Measurements from ENCODE around the gene ZNF451. TPM values are rescaled to one million over a fixed set of nuclear protein-coding genes. Genes with fewer than 3 reads are reported as not detected.
A peak's percentile ranks its signal among the peaks of the same experiment; 100 is the strongest.

The ZNF451 gene
- total RNA-seq, 1 experiment from 2014 or later = 34.5 TPM

GRCh38 chr6:57075092-57075491, 14.9 kb upstream of the ZNF451 start:
- Histone ChIP-seq H4K20me1 (ENCODE audit: low read length) (no peaks in the 10 kb centered on the region), H2AFZ (ENCODE audit: low read length) (no peak overlapping the region), H3K9me2 (replicated peaks; ENCODE audit: low read length) (no peaks in the 10 kb centered on the region), H3K27ac (ENCODE audit: low read length) (no peak overlapping the region), H3K9ac (ENCODE audit: low read length) (no peak overlapping the region), H3K4me2 (ENCODE audit: low read length) (no peak overlapping the region), H3K79me2 (ENCODE audit: low read length) (no peaks in the 10 kb centered on the region), H3F3A (ENCODE audit: low read length, unreplicated experiment) (no peaks in the 10 kb centered on the region), H3K36me3 (ENCODE audit: low read depth, low read length) (no peaks in the 10 kb centered on the region), H3K4me1 (ENCODE audit: insufficient read depth, low read length) (no peaks in the 10 kb centered on the region), H3K27me3 (ENCODE audit: low read length) (no peaks in the 10 kb centered on the region), H3K9me3 (ENCODE audit: low read length) (no peaks in the 10 kb centered on the region), H3K4me3 (ENCODE audit: low read length) (no peak overlapping the region)
- TF ChIP-seq CTCF (conservative IDR thresholded peaks at IDR 0.05; ENCODE audit: low read depth, low read length) (peak; percentile 24; the same call in 1 of the 2 replicates), EZH2 (IDR thresholded peaks at IDR 0.05; ENCODE audit: low read length, unreplicated experiment) (no peak)
- CTCF ChIA-PET = no interaction called here
- POLR2A ChIA-PET (ENCODE audit: unreplicated experiment) = no interaction called here
- no peak for ATAC-seq
- no TSS peak for BruUV-seq (replicated peaks)
- intact Hi-C loops (cut with micrococcal nuclease) = no loop called here
- DNase-seq = peak; percentile 22

GRCh38 chr6:57078531-57079207, 11.3 kb upstream of the ZNF451 start:
- Histone ChIP-seq H3K9me2 (replicated peaks; ENCODE audit: low read length) (no peaks in the 10 kb centered on the region), H3K36me3 (ENCODE audit: low read depth, low read length) (no peaks in the 10 kb centered on the region), H2AFZ (ENCODE audit: low read length) (no peak overlapping the region), H3K4me2 (ENCODE audit: low read length) (no peak overlapping the region), H3K9ac (ENCODE audit: low read length) (no peak overlapping the region), H3F3A (ENCODE audit: low read length, unreplicated experiment) (no peaks in the 10 kb centered on the region), H4K20me1 (ENCODE audit: low read length) (no peaks in the 10 kb centered on the region), H3K9me3 (ENCODE audit: low read length) (no peaks in the 10 kb centered on the region), H3K79me2 (ENCODE audit: low read length) (no peaks in the 10 kb centered on the region), H3K4me1 (ENCODE audit: insufficient read depth, low read length) (no peaks in the 10 kb centered on the region), H3K27me3 (ENCODE audit: low read length) (no peaks in the 10 kb centered on the region), H3K27ac (ENCODE audit: low read length) (no peak overlapping the region), H3K4me3 (ENCODE audit: low read length) (no peak overlapping the region)
- no peak for TF ChIP-seq EZH2 (IDR thresholded peaks at IDR 0.05; ENCODE audit: low read length, unreplicated experiment)
- no peak for TF ChIP-seq EZH2phosphoT487 (IDR thresholded peaks at IDR 0.05; ENCODE audit: borderline replicate concordance, low read length)
- no peak for TF ChIP-seq CTCF (conservative IDR thresholded peaks at IDR 0.05; ENCODE audit: low read depth, low read length)
- no TSS peak for BruUV-seq (replicated peaks)
- DNase-seq (no peak), ATAC-seq (no peak)
- ChIA-PET POLR2A (ENCODE audit: unreplicated experiment) (no interaction called here), CTCF (no interaction called here)
- intact Hi-C loops (cut with micrococcal nuclease) = no loop called here

GRCh38 chr6:57085471-57085870, 4.5 kb upstream of the ZNF451 start:
- no peak overlapping the region for H3K4me2 ChIP-seq (ENCODE audit: low read length)
- no peaks in the 10 kb centered on the region for H3K9me3 ChIP-seq (ENCODE audit: low read length)
- no peak for TF ChIP-seq EZH2phosphoT487 (IDR thresholded peaks at IDR 0.05; ENCODE audit: borderline replicate concordance, low read length)
- no peak for TF ChIP-seq EZH2 (IDR thresholded peaks at IDR 0.05; ENCODE audit: low read length, unreplicated experiment)
- TF ChIP-seq CTCF (conservative IDR thresholded peaks at IDR 0.05; ENCODE audit: low read depth, low read length) = no peak
- no peaks in the 10 kb centered on the region for H3F3A ChIP-seq (ENCODE audit: low read length, unreplicated experiment)
- no TSS peak for BruUV-seq (replicated peaks)
- H3K4me1 ChIP-seq (ENCODE audit: insufficient read depth, low read length) = peaks cover 7% of the 10 kb centered on the region
- no peak overlapping the region for H3K4me3 ChIP-seq (ENCODE audit: low read length)
- no peak for DNase-seq
- no peak overlapping the region for H3K9ac ChIP-seq (ENCODE audit: low read length)
- intact Hi-C loops (cut with micrococcal nuclease) = loop anchor here (5.0 kb wide), 2 partner anchors 38 to 232 kb away; partner anchors contain the start of genes KIAA1586 and PRIM2
- no peaks in the 10 kb centered on the region for H3K9me2 ChIP-seq (replicated peaks; ENCODE audit: low read length)
- H2AFZ ChIP-seq (ENCODE audit: low read length) = no peak overlapping the region
- H3K27ac ChIP-seq (ENCODE audit: low read length) = no peak overlapping the region
- H3K36me3 ChIP-seq (ENCODE audit: low read depth, low read length) = 0 out of 2 replicates have a peak, but pooled peaks cover 4% of the 10 kb centered on the region
- ChIA-PET CTCF (no interaction called here), POLR2A (ENCODE audit: unreplicated experiment) (interaction anchor here (0.5 kb wide), 1 partner anchor 9 kb away, joined by 13 read pairs; no protein-coding TSS in a partner anchor)
- no peak for ATAC-seq
- H3K79me2 ChIP-seq (ENCODE audit: low read length) = no peaks in the 10 kb centered on the region
- no peaks in the 10 kb centered on the region for H4K20me1 ChIP-seq (ENCODE audit: low read length)
- H3K27me3 ChIP-seq (ENCODE audit: low read length) = no peaks in the 10 kb centered on the region
